Measurements from ENCODE around the gene NKPD1. TPM values are rescaled to one million over a fixed set of nuclear protein-coding genes. Genes with fewer than 3 reads are reported as not detected.

The NKPD1 gene
- total RNA-seq, 1 experiment from 2014 or later = 0.64 TPM

DNA sequence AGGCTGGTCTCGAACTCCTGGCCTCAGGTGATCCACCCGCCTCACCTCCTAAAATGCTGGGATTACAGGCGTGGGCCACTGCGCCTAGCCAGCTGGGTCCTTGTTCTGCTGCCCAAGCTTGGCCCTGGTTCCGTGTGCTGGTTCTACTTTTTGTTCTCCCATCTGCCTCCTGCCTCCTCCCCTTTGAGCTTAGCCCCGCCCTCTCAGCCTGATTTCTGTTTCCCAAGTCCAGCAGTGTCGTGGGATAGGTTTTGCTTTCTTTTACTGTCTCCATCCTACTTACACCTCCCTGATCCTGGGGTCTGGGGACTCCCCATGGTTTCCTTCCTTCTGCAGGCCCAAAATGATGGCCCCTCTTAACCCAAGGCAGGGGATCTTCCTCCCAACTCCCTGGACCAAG, 20.2 kb upstream of the NKPD1 start:
- H3K4me1 Mint-ChIP-seq (ENCODE audit: low read depth, unreplicated experiment) = peaks cover 8% of the 10 kb centered on the region
- H3K27ac Mint-ChIP-seq (ENCODE audit: unreplicated experiment) = peak overlapping the region; percentile 66
- H3K9me3 Mint-ChIP-seq (ENCODE audit: low read depth, unreplicated experiment) = no peaks in the 10 kb centered on the region
- H3K36me3 Mint-ChIP-seq (ENCODE audit: insufficient read depth, unreplicated experiment) = peaks cover 44% of the 10 kb centered on the region
- CTCF ChIA-PET = interaction anchor here (0.6 kb wide), 1 partner anchor 774 kb away, joined by 3 read pairs; no protein-coding TSS in a partner anchor
- H3K4me3 Mint-ChIP-seq (ENCODE audit: low read depth, unreplicated experiment) = peak overlapping the region; percentile 79
- intact Hi-C loops (cut with micrococcal nuclease; ENCODE audit: unreplicated experiment) = no loop called here
- no peaks in the 10 kb centered on the region for H3K27me3 Mint-ChIP-seq (ENCODE audit: unreplicated experiment)
- TF ChIP-seq, protein P1, sequence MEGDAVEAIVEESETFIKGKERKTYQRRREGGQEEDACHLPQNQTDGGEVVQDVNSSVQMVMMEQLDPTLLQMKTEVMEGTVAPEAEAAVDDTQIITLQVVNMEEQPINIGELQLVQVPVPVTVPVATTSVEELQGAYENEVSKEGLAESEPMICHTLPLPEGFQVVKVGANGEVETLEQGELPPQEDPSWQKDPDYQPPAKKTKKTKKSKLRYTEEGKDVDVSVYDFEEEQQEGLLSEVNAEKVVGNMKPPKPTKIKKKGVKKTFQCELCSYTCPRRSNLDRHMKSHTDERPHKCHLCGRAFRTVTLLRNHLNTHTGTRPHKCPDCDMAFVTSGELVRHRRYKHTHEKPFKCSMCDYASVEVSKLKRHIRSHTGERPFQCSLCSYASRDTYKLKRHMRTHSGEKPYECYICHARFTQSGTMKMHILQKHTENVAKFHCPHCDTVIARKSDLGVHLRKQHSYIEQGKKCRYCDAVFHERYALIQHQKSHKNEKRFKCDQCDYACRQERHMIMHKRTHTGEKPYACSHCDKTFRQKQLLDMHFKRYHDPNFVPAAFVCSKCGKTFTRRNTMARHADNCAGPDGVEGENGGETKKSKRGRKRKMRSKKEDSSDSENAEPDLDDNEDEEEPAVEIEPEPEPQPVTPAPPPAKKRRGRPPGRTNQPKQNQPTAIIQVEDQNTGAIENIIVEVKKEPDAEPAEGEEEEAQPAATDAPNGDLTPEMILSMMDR (IDR thresholded peaks at IDR 0.05; ENCODE audit: unreplicated experiment) = no peak
- DNase-seq = no peak
- BruUV-seq (replicated peaks) = no TSS peak

GRCh38 chr19:45179892-45180370, 19.1 kb upstream of the NKPD1 start:
- Mint-ChIP-seq H3K27ac (ENCODE audit: unreplicated experiment) (peak overlapping the region; percentile 66), H3K9me3 (ENCODE audit: low read depth, unreplicated experiment) (no peaks in the 10 kb centered on the region), H3K4me1 (ENCODE audit: low read depth, unreplicated experiment) (peaks cover 8% of the 10 kb centered on the region), H3K4me3 (ENCODE audit: low read depth, unreplicated experiment) (peak overlapping the region; percentile 79), H3K27me3 (ENCODE audit: unreplicated experiment) (no peaks in the 10 kb centered on the region), H3K36me3 (ENCODE audit: insufficient read depth, unreplicated experiment) (peaks cover 44% of the 10 kb centered on the region)
- no TSS peak for BruUV-seq (replicated peaks)
- CTCF ChIA-PET = interaction anchor here (0.5 to 2.1 kb wide), 3 partner anchors 25 to 143 kb away, joined by 3 to 5 read pairs (median 3); no protein-coding TSS in a partner anchor
- intact Hi-C loops (cut with micrococcal nuclease; ENCODE audit: unreplicated experiment) = no loop called here
- TF ChIP-seq, protein P1 (IDR thresholded peaks at IDR 0.05; ENCODE audit: unreplicated experiment) = no peak
- no peak for DNase-seq

DNA sequence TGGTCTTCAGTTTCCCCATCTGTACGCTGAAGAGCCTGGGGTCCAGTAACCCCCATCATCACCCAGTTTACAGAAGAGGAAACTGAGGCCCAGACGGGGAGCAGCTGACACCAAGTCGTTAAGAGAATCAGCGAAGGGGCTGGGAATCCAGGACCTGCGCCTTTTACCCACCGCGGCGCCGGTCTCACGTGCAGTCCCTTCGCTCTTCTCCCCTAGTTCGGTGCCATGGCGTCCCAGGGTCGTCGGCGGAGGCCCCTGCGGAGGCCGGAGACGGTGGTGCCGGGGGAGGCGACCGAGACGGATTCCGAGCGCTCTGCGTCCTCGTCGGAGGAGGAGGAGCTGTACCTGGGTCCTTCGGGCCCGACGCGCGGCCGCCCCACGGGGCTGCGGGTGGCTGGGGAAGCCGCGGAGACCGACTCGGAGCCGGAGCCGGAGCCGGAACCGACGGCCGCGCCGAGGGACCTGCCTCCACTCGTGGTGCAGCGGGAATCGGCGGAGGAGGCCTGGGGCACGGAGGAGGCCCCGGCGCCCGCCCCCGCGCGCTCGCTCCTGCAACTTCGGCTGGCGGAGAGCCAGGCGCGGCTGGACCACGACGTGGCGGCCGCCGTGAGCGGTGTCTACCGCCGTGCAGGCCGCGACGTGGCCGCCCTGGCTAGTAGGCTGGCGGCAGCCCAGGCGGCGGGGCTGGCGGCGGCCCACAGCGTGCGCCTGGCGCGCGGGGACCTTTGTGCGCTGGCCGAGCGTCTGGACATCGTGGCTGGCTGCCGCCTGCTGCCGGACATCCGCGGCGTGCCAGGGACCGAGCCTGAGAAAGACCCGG, 18.5 kb upstream of the NKPD1 start:
- CTCF ChIA-PET = interaction anchor here (0.5 to 2.3 kb wide), 10 partner anchors 15 to 260 kb away, joined by 3 to 13 read pairs (median 4); no protein-coding TSS in a partner anchor
- peak overlapping the region; percentile 90 for H3K27ac Mint-ChIP-seq (ENCODE audit: unreplicated experiment)
- intact Hi-C loops (cut with micrococcal nuclease; ENCODE audit: unreplicated experiment) = no loop called here
- peaks cover 8% of the 10 kb centered on the region for H3K4me1 Mint-ChIP-seq (ENCODE audit: low read depth, unreplicated experiment)
- peak overlapping the region; percentile 79 for H3K4me3 Mint-ChIP-seq (ENCODE audit: low read depth, unreplicated experiment)
- H3K9me3 Mint-ChIP-seq (ENCODE audit: low read depth, unreplicated experiment) = no peaks in the 10 kb centered on the region
- TF ChIP-seq, protein P1 (IDR thresholded peaks at IDR 0.05; ENCODE audit: unreplicated experiment) = no peak
- H3K36me3 Mint-ChIP-seq (ENCODE audit: insufficient read depth, unreplicated experiment) = peaks cover 44% of the 10 kb centered on the region
- TSS peak; percentile 66 for BruUV-seq (replicated peaks)
- peak; percentile 66 for DNase-seq
- no peaks in the 10 kb centered on the region for H3K27me3 Mint-ChIP-seq (ENCODE audit: unreplicated experiment)

GRCh38 chr19:45178262-45179071, 17.7 kb upstream of the NKPD1 start, which contains the start of gene BLOC1S3:
TSS of gene BLOC1S3 (plus strand) at chr19:45178784. CDS start at chr19:45179297, 513 bp downstream.
- no peaks in the 10 kb centered on the region for H3K27me3 Mint-ChIP-seq (ENCODE audit: unreplicated experiment)
- TF ChIP-seq, protein P1 (IDR thresholded peaks at IDR 0.05; ENCODE audit: unreplicated experiment) = peak; percentile 39
- intact Hi-C loops (cut with micrococcal nuclease; ENCODE audit: unreplicated experiment) = no loop called here
- H3K36me3 Mint-ChIP-seq (ENCODE audit: insufficient read depth, unreplicated experiment) = peaks cover 44% of the 10 kb centered on the region
- peak; percentile 100 for DNase-seq
- CTCF ChIA-PET = interaction anchor here (0.5 to 2.3 kb wide), 19 partner anchors 8 to 261 kb away, joined by 3 to 13 read pairs (median 4); no protein-coding TSS in a partner anchor
- H3K4me3 Mint-ChIP-seq (ENCODE audit: low read depth, unreplicated experiment) = peak within 1 kb of the TSS; percentile 79
- H3K9me3 Mint-ChIP-seq (ENCODE audit: low read depth, unreplicated experiment) = no peaks in the 10 kb centered on the region
- H3K4me1 Mint-ChIP-seq (ENCODE audit: low read depth, unreplicated experiment) = peaks cover 8% of the 10 kb centered on the region
- peak within 1 kb of the TSS; percentile 90 for H3K27ac Mint-ChIP-seq (ENCODE audit: unreplicated experiment)
- BruUV-seq (replicated peaks) = no TSS peak

Measured in Calu3 (cell line).